GM12864 (cell line): ENCODE results near the gene ETV6.

Source experiments
- DNase-seq: peaks from one replicate; pipeline ENCODE4 v3.0.0-alpha.2; 2011; ENCODE audit warnings: low read depth
- H3K4me3 ChIP-seq: 2 replicates; pipeline ENCODE4 v1.5.1; 2011; ENCODE audit warnings: mild to moderate bottlenecking, low read depth, low read length, control low read depth
- TF ChIP-seq, protein P1 (sequence below): IDR thresholded peaks from 2 replicates; pipeline ENCODE4 v1.5.1; 2011; ENCODE audit warnings: low read depth, mild to moderate bottlenecking, moderate library complexity, low read length, control low read depth, inconsistent platforms; ENCODE audit errors: missing control alignments

ETV6 gene

DNA sequence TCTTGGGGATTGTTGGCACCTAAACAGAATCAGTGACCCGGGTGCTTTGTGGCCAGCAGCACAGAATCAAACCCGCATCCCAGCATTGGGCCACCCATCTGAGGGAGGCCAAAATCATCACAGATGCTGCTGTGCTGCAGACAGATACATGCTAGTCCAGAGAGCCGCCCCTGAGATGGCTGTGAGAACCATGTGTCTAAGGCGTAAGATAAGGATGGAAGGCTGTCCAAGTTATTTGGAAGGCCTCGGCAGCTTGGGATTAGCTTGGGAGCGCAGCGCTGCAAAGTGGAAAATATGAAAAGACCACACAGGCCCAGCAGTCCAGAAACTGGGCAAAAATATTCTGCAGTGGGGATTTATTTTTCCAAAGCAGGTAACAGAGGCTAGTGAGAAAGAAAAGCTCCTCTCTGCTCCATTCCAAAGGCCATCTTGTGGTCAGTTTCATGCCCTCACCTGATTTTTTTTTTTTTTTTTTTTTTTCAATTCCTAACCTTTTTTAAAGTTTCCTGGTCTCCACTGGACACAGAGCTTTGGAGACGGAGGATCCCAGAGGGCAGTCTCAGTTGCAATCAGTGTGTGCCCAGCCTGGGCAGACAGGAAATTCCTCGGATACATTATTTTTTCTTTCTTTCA lies 242.4 kb downstream of the ETV6 start:
- no peak overlapping the region for H3K4me3 ChIP-seq
- TF ChIP-seq, protein P1, sequence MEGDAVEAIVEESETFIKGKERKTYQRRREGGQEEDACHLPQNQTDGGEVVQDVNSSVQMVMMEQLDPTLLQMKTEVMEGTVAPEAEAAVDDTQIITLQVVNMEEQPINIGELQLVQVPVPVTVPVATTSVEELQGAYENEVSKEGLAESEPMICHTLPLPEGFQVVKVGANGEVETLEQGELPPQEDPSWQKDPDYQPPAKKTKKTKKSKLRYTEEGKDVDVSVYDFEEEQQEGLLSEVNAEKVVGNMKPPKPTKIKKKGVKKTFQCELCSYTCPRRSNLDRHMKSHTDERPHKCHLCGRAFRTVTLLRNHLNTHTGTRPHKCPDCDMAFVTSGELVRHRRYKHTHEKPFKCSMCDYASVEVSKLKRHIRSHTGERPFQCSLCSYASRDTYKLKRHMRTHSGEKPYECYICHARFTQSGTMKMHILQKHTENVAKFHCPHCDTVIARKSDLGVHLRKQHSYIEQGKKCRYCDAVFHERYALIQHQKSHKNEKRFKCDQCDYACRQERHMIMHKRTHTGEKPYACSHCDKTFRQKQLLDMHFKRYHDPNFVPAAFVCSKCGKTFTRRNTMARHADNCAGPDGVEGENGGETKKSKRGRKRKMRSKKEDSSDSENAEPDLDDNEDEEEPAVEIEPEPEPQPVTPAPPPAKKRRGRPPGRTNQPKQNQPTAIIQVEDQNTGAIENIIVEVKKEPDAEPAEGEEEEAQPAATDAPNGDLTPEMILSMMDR, result peak; percentile 2
- DNase-seq, result no peak

DNA sequence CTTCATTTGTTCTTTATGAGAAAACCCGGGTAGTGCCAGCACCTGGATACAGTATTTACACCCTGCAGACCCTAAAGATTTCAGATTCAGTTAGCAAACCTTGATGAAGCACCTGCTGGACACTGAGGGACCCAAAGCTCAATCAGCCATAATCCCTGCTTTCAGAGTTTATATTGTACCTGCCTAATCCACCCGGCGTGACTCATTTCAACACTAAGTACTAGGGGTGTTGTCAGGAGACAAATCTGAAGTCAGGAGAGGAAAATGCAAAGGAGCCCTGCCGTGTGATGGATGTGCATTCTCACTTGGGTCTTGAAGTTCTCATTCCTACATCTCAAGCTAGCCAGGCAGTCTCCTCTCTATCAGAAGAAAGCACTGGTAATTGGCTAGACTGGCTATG lies 244.5 kb downstream of the ETV6 start:
- TF ChIP-seq, protein P1, result no peak
- DNase-seq, result no peak
- H3K4me3 ChIP-seq, result no peak overlapping the region

DNA sequence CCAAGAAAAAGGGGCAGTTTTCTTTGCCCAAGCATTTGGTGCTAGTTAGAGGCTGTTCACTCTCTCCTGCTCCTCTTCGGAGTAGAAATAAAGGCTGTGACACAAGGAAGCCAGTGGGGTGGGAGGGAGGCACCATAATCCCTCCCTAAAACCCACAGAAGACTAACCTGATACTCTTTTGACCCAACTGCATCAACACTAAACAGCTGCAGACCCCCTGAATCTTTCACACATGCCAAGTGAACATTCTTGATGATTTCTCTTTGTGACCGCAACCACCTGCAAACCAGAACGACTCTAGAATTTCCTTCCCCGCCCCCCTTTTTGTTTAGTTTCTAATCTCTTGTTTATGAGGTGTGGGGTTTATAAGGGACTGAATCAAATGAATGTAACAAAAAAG lies 245.4 kb downstream of the ETV6 start:
- H3K4me3 ChIP-seq, result no peak overlapping the region
- DNase-seq, result no peak
- TF ChIP-seq, protein P1, result no peak

DNA sequence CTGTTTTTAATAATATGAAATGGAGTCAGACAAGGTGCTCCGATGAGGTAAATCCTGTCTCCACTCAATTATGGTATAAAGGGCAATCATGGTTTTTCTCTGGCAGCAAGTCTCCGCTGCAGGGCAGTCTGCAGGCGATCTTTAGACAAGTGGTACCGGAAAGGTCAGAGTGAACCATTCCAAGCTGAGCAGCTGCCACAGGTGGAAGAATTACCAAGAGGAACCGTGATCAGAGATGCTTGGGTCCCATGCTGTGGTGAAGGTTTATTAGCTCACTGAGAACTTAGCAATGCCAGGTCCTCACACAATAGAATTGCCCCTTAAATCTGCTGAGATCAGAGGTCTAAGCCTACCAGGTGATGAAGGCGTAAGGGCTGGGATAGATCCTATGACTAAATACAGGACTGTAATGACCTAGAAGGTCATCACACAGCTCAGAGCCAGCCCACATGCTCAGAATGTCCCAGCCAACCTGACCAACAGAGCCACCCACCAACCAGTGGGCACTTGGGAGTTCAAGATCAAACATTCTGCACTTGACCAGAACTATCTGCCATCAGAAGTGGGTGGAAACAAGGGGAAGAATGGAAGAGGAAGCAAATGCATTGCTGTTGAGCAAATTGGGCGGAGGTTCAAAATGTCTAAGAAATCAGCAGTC lies 246.1 kb downstream of the ETV6 start:
- TF ChIP-seq, protein P1, result no peak
- DNase-seq, result no peak
- no peak overlapping the region for H3K4me3 ChIP-seq

DNA sequence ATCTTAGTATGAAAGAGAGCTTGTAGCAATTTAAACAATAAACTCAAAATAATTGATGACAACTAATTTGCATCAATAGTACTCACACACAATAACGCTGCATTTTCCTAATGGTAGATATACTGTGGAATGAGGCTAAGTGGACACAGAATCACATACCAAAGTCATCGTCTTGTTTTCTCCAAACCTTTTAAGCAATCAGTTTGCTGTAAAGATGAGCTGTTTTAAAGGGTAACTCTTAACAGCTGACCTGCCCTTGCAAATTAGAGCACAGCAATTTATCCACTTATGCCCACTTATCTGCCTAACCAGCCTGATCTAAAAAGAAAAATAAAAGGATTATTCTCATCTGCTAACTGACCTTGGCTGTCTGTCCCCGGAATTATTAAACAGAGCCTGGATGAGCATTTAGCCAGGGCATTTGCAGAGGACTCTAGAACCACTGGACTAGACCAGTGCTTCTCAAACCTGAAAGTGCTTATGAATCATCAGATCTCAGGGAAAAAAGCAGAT lies 247.0 kb downstream of the ETV6 start:
- DNase-seq, result no peak
- TF ChIP-seq, protein P1, result no peak
- H3K4me3 ChIP-seq, result no peak overlapping the region

DNA sequence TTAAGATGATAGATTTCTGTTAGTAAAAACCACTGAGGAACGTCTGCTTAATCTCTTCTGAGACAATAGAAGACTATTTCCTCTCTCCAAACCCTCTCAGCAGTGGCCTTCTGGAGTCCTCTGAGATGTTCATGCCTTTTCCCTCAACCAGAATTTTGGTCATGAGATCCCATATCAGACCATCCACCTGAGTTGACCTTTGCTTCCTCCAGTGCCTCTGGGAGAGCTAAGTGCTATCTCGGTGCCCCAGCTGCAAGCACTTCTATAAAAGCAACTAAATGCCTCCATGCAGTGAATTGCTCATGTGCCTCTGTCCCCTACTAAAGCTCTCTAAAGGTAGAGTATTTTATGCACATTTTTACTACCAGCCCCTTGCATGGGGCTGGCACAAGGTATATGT lies 248.4 kb downstream of the ETV6 start:
- TF ChIP-seq, protein P1, result no peak
- no peak for DNase-seq
- no peak overlapping the region for H3K4me3 ChIP-seq
